SJSA1 (cell line): ENCODE results near the gene NLRP5. TPM values are rescaled to one million over a fixed set of nuclear protein-coding genes. Genes with fewer than 3 reads are reported as not detected.
A peak's percentile ranks its signal among the peaks of the same experiment; 100 is the strongest.
"Not testable (repeated sequence)": the region's sequence is repeated elsewhere in the genome, so short reads cannot be mapped to it uniquely, and the experiment has no call there.

Experiments used
- DNase-seq, 2 experiments: peaks; one replicate each; pipeline ENCODE4 v3.0.0-alpha.2; 2015 to 2020; ENCODE audit warnings: low spot score in 2 of 2, low read depth in 1 of 2
- H3K27ac ChIP-seq: fragments of 250-450 bp; sonication (Bioruptor Pico); 2 replicates; pipeline ENCODE4 v1.5.1; 2020; ENCODE audit warnings: mild to moderate bottlenecking, moderate library complexity
- H3K27me3 ChIP-seq: fragments of 250-450 bp; sonication (Bioruptor Pico); replicated peaks from 2 replicates; pipeline ENCODE4 v1.5.1; 2020; ENCODE audit warnings: mild to moderate bottlenecking, moderate library complexity
- H3K36me3 ChIP-seq: fragments of 250-450 bp; sonication (Bioruptor Pico); 2 replicates; pipeline ENCODE4 v1.5.1; 2020; ENCODE audit warnings: mild to moderate bottlenecking
- H3K4me1 ChIP-seq: fragments of 250-450 bp; sonication (Bioruptor Pico); replicated peaks from 2 replicates; pipeline ENCODE4 v1.6.1; 2021; ENCODE audit warnings: mild to moderate bottlenecking
- H3K4me3 ChIP-seq: fragments of 250-450 bp; sonication (Bioruptor Pico); 2 replicates; pipeline ENCODE4 v1.5.1; 2020; ENCODE audit warnings: mild to moderate bottlenecking
- H3K9me3 ChIP-seq: fragments of 250-450 bp; sonication (Bioruptor Pico); replicated peaks from 2 replicates; pipeline ENCODE4 v1.5.1; 2020; ENCODE audit warnings: mild to moderate bottlenecking
- total RNA-seq: library from RNA; depleted of rRNA; stranded (reverse); fragments of >200 nt; shearing (Covaris generic); gene quantifications from 2 replicates; pipeline ENCODE4 v1.2.3, GENCODE V29; 2014

NLRP5 gene
- total RNA-seq, 1 experiment from 2014 or later: not detected

GRCh38 chr19:56015756-56016155, 29.2 kb downstream of the NLRP5 start:
- Histone ChIP-seq H3K27me3 (no peaks in the 10 kb centered on the region), H3K4me3 (no peak overlapping the region)
- no peak for DNase-seq

GRCh38 chr19:56019325-56019724, 32.8 kb downstream of the NLRP5 start:
- H3K9me3 ChIP-seq: peaks cover 13% of the 10 kb centered on the region; the same call in 1 of the 2 replicates
- H3K36me3 ChIP-seq, H3K27me3 ChIP-seq, H3K27ac ChIP-seq, DNase-seq, H3K4me3 ChIP-seq, H3K4me1 ChIP-seq: not testable (repeated sequence)

More at GRCh38 chr19:56015756-56016155, 29.2 kb downstream of the NLRP5 start:
- Histone ChIP-seq H3K27ac (no peak overlapping the region), H3K4me1 (no peaks in the 10 kb centered on the region), H3K9me3 (0 out of 2 replicates have a peak, but pooled peaks cover 10% of the 10 kb centered on the region), H3K36me3 (no peaks in the 10 kb centered on the region)

GRCh38 chr19:56020355-56020975, 33.9 kb downstream of the NLRP5 start:
- H3K36me3 ChIP-seq, H3K9me3 ChIP-seq, H3K27ac ChIP-seq, H3K4me1 ChIP-seq, H3K4me3 ChIP-seq, H3K27me3 ChIP-seq, DNase-seq: not testable (repeated sequence)

GRCh38 chr19:56026769-56027168, 40.2 kb downstream of the NLRP5 start:
- no peaks in the 10 kb centered on the region for H3K36me3 ChIP-seq
- H3K4me3 ChIP-seq: no peak overlapping the region
- DNase-seq: no peak
- peaks cover under 1% of the 10 kb centered on the region; the same call in 1 of the 2 replicates for H3K9me3 ChIP-seq
- no peaks in the 10 kb centered on the region for H3K4me1 ChIP-seq
- H3K27me3 ChIP-seq: no peaks in the 10 kb centered on the region
- H3K27ac ChIP-seq: no peak overlapping the region

GRCh38 chr19:56053596-56053995, 67.0 kb downstream of the NLRP5 start:
- DNase-seq: no peak
- Histone ChIP-seq H3K27me3 (no peaks in the 10 kb centered on the region), H3K4me3 (no peak overlapping the region), H3K27ac (no peak overlapping the region), H3K9me3 (0 out of 2 replicates have a peak, but pooled peaks cover 4% of the 10 kb centered on the region), H3K4me1 (no peaks in the 10 kb centered on the region), H3K36me3 (no peaks in the 10 kb centered on the region)

GRCh38 chr19:56066152-56067023, 79.8 kb downstream of the NLRP5 start:
- Histone ChIP-seq H3K36me3 (no peaks in the 10 kb centered on the region), H3K27ac (no peak overlapping the region), H3K27me3 (no peaks in the 10 kb centered on the region), H3K4me3 (no peak overlapping the region), H3K4me1 (0 out of 2 replicates have a peak, but pooled peaks cover 3% of the 10 kb centered on the region), H3K9me3 (peaks cover 1% of the 10 kb centered on the region; the same call in 1 of the 2 replicates)
- peak in 1 of 2 experiments; percentile 42 for DNase-seq

- Histone ChIP-seq H3K4me1 (0 out of 2 replicates have a peak, but pooled peaks cover 3% of the 10 kb centered on the region), H3K27ac (no peak overlapping the region), H3K4me3 (no peak overlapping the region), H3K27me3 (no peaks in the 10 kb centered on the region), H3K9me3 (no peaks in the 10 kb centered on the region; the same call in 1 of the 2 replicates), H3K36me3 (no peaks in the 10 kb centered on the region)
- no peak for DNase-seq
Observed at GRCh38 chr19:56069642-56070041, 83.1 kb downstream of the NLRP5 start.

- peaks cover 2% of the 10 kb centered on the region; the same call in 1 of the 2 replicates for H3K9me3 ChIP-seq
- H3K4me1 ChIP-seq: 0 out of 2 replicates have a peak, but pooled peaks cover 3% of the 10 kb centered on the region
- H3K27ac ChIP-seq: no peak overlapping the region
- H3K36me3 ChIP-seq: no peaks in the 10 kb centered on the region
- DNase-seq: no peak
- no peaks in the 10 kb centered on the region for H3K27me3 ChIP-seq
- no peak overlapping the region for H3K4me3 ChIP-seq
Observed at GRCh38 chr19:56071151-56071550, 84.6 kb downstream of the NLRP5 start.

- Histone ChIP-seq H3K9me3 (peaks cover 8% of the 10 kb centered on the region), H3K4me3 (no peak overlapping the region), H3K4me1 (peaks cover 5% of the 10 kb centered on the region; the same call in 1 of the 2 replicates), H3K27me3 (no peaks in the 10 kb centered on the region), H3K36me3 (no peaks in the 10 kb centered on the region), H3K27ac (no peak overlapping the region)
- no peak for DNase-seq
Observed at GRCh38 chr19:56076498-56076897, 89.9 kb downstream of the NLRP5 start.

- Histone ChIP-seq H3K9me3 (peaks cover 8% of the 10 kb centered on the region), H3K27me3 (no peaks in the 10 kb centered on the region), H3K27ac (no peak overlapping the region), H3K4me1 (peaks cover 5% of the 10 kb centered on the region; the same call in 1 of the 2 replicates), H3K4me3 (no peak overlapping the region), H3K36me3 (no peaks in the 10 kb centered on the region)
- DNase-seq: no peak
Observed at GRCh38 chr19:56079609-56080008, 93.0 kb downstream of the NLRP5 start.

GRCh38 chr19:56080669-56081401, 94.3 kb downstream of the NLRP5 start:
- H3K27me3 ChIP-seq: no peaks in the 10 kb centered on the region
- no peak overlapping the region for H3K27ac ChIP-seq
- peaks cover 8% of the 10 kb centered on the region for H3K9me3 ChIP-seq
- H3K4me1 ChIP-seq: peaks cover 5% of the 10 kb centered on the region; the same call in 1 of the 2 replicates
- H3K36me3 ChIP-seq: peaks cover 6% of the 10 kb centered on the region; the same call in 1 of the 2 replicates
- peak; percentile 23 to 63 for DNase-seq
- H3K4me3 ChIP-seq: no peak overlapping the region

- Histone ChIP-seq H3K36me3 (peaks cover 16% of the 10 kb centered on the region), H3K4me1 (peaks cover 5% of the 10 kb centered on the region; the same call in 1 of the 2 replicates), H3K4me3 (no peak overlapping the region), H3K27ac (no peak overlapping the region), H3K9me3 (no peaks in the 10 kb centered on the region), H3K27me3 (no peaks in the 10 kb centered on the region)
- no peak for DNase-seq
Observed at GRCh38 chr19:56083668-56084067, 97.1 kb downstream of the NLRP5 start.

GRCh38 chr19:56084835-56085536, 98.4 kb downstream of the NLRP5 start:
- H3K4me3 ChIP-seq: no peak overlapping the region
- H3K9me3 ChIP-seq: no peaks in the 10 kb centered on the region
- peaks cover 5% of the 10 kb centered on the region; the same call in 1 of the 2 replicates for H3K4me1 ChIP-seq
- peaks cover 26% of the 10 kb centered on the region for H3K36me3 ChIP-seq
- no peak overlapping the region for H3K27ac ChIP-seq
- no peak for DNase-seq
- no peaks in the 10 kb centered on the region for H3K27me3 ChIP-seq
